Stimulated activated naive CD8-positive, alpha-beta T cell treated with anti-CD3 and anti-CD28 coated beads, Interleukin-15, Interleukin-2, amounts not matched to agents 100 ng/mL and 50 ng/mL, for 24 hours (primary cell): ENCODE measurements around the gene SUSD3.
A peak's percentile ranks its signal among the peaks of the same experiment; 100 is the strongest.

Experiments
- H3K27ac Mint-ChIP-seq: one replicate; pipeline ENCODE4 v1.8.0; 2021; ENCODE audit warnings: mild to moderate bottlenecking, mixed read lengths
- H3K27me3 Mint-ChIP-seq: one replicate; pipeline ENCODE4 v1.8.0; 2021; ENCODE audit warnings: mixed read lengths
- H3K36me3 Mint-ChIP-seq: one replicate; pipeline ENCODE4 v1.8.0; 2021; ENCODE audit warnings: low read depth, mixed read lengths
- H3K4me1 Mint-ChIP-seq: one replicate; pipeline ENCODE4 v1.8.0; 2021; ENCODE audit warnings: low read depth, mixed read lengths
- H3K4me3 Mint-ChIP-seq: one replicate; pipeline ENCODE4 v1.8.0; 2021; ENCODE audit warnings: mild to moderate bottlenecking, mixed read lengths
- H3K9me3 Mint-ChIP-seq: one replicate; pipeline ENCODE4 v1.8.0; 2021; ENCODE audit warnings: mixed read lengths

The SUSD3 gene

GRCh38 chr9:93054758-93055704 is 3.5 kb upstream of the SUSD3 start:
- H3K4me1 Mint-ChIP-seq: peaks cover 37% of the 10 kb centered on the region

DNA sequence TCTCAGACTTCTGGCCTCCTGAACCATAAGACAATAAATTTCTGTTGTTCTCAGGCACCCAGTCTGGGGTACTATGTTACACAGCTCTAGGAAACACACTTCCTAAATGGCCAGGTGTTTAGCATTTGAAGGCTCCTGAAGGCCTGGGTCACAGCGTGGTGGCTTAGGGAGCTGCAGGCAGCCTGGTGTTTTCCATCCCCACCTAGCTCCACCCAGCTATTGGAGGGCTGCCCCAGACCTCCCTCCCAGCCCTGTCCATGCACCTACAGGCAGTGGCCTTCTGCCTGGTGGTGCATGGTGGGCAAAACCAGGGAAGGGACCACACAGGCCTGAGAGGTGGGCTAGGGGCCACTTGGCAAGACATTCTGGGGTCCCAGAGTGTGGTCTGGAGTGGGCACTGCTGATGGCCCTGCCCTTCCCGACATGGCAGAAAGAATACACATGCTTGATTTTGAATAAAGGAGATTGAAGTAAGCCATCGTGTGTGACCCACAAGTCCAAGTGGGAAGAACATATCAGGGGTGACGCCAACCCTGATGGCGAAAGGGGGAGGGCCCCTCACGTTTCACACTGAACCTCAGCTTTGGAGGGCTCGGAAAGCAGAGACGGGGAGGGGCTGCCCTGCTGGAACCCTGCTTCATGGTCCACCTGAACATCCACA is 1.3 kb upstream of the SUSD3 start:
- no peaks in the 10 kb centered on the region for H3K9me3 Mint-ChIP-seq
- no peaks in the 10 kb centered on the region for H3K27me3 Mint-ChIP-seq
- peaks cover 58% of the 10 kb centered on the region for H3K4me1 Mint-ChIP-seq
- peak overlapping the region; percentile 45 for H3K27ac Mint-ChIP-seq
- H3K36me3 Mint-ChIP-seq: no peaks in the 10 kb centered on the region
- H3K4me3 Mint-ChIP-seq: no peak overlapping the region

More at GRCh38 chr9:93054758-93055704, 3.5 kb upstream of the SUSD3 start:
- Mint-ChIP-seq H3K27ac (no peak overlapping the region), H3K27me3 (no peaks in the 10 kb centered on the region), H3K4me3 (no peak overlapping the region), H3K9me3 (no peaks in the 10 kb centered on the region), H3K36me3 (no peaks in the 10 kb centered on the region)

GRCh38 chr9:93057703-93058354 is 672 bp upstream of the SUSD3 start:
- Mint-ChIP-seq H3K9me3 (no peaks in the 10 kb centered on the region), H3K36me3 (no peaks in the 10 kb centered on the region), H3K27ac (peak overlapping the region; percentile 45), H3K4me3 (peak overlapping the region; percentile 51), H3K4me1 (peaks cover 65% of the 10 kb centered on the region), H3K27me3 (no peaks in the 10 kb centered on the region)

- Mint-ChIP-seq H3K4me3 (peak overlapping the region; percentile 89), H3K4me1 (peaks cover 67% of the 10 kb centered on the region), H3K27me3 (no peaks in the 10 kb centered on the region), H3K9me3 (no peaks in the 10 kb centered on the region), H3K27ac (peak overlapping the region; percentile 91), H3K36me3 (no peaks in the 10 kb centered on the region)
Observed at GRCh38 chr9:93059011-93059714, 662 bp downstream of the SUSD3 start.

DNA sequence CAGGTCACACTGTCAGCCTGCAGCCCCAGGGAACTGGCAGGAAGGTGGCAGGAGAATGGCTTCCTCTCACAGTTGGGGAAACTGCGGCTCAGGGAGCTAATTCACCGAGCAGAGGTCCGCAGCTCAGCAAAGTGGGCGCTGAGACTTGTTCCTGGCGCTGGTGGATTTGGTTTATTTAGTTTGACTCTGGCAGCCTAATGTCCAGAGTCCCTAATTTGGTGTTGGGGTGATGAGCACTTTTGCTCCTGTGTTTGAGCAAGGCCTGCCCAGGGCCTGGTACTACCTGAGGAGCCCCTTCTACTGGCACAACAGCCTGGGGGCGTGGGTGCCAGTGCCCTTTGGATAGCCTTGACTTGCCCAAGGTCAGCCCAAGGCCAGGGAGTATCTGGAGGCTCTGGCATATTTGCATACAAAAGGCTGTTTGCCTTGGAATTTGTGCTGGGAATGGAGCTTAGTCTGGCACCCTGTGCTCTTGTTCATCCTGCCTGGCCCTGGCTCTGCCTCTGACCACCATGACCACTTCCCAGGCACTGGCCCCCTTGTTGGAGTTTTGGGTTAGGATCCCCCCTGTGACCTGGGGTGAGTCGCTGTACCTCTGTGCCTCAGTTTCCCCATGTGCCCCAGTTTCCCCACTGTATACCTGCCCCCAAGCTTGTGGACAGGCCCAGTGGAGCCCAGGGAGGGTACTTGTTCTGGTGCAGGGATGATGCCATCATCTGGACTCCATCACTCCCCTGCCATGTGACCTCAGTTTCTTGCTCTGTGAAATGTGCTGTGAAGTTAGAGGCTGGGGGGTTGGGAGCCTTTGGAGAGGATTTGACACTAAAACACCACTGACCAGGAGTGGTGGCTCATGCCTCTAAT is 1.4 kb downstream of the SUSD3 start:
- peak overlapping the region; percentile 89 for H3K4me3 Mint-ChIP-seq
- H3K4me1 Mint-ChIP-seq: peaks cover 70% of the 10 kb centered on the region
- H3K27me3 Mint-ChIP-seq: no peaks in the 10 kb centered on the region
- no peaks in the 10 kb centered on the region for H3K9me3 Mint-ChIP-seq
- H3K27ac Mint-ChIP-seq: peak overlapping the region; percentile 91
- H3K36me3 Mint-ChIP-seq: peaks cover 6% of the 10 kb centered on the region

GRCh38 chr9:93060746-93061259 is 2.3 kb downstream of the SUSD3 start:
- H3K36me3 Mint-ChIP-seq: peaks cover 9% of the 10 kb centered on the region
- H3K4me1 Mint-ChIP-seq: peaks cover 73% of the 10 kb centered on the region
- no peaks in the 10 kb centered on the region for H3K27me3 Mint-ChIP-seq
- peak overlapping the region; percentile 89 for H3K4me3 Mint-ChIP-seq
- no peaks in the 10 kb centered on the region for H3K9me3 Mint-ChIP-seq
- H3K27ac Mint-ChIP-seq: peak overlapping the region; percentile 91

DNA sequence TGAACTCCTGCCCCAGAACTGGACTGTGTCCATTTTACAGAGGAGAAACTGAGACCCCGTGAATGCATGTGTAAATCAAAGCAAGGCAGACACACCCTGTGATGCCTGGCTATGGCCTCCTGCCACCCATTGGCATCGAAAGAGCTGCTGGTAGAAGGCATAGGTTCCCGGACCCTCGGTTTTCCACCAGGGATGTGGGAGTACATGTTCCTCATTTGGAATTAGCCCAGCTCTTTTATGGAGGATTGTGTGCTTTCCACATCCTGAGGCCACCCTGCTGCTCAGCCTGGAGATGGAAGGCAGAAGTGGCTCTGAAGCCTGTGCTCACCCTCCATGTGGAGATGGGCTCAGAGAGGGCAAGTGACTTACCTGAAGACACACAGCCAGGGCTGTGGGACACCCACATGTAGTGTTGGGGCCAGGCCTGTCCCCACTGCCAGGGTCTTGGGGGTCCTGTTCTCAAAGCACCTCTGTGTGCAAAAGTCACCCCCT is 2.8 kb downstream of the SUSD3 start:
- H3K4me1 Mint-ChIP-seq: peaks cover 78% of the 10 kb centered on the region
- no peaks in the 10 kb centered on the region for H3K27me3 Mint-ChIP-seq
- no peaks in the 10 kb centered on the region for H3K9me3 Mint-ChIP-seq
- H3K36me3 Mint-ChIP-seq: peaks cover 9% of the 10 kb centered on the region
- H3K4me3 Mint-ChIP-seq: peak overlapping the region; percentile 89
- H3K27ac Mint-ChIP-seq: peak overlapping the region; percentile 91

DNA sequence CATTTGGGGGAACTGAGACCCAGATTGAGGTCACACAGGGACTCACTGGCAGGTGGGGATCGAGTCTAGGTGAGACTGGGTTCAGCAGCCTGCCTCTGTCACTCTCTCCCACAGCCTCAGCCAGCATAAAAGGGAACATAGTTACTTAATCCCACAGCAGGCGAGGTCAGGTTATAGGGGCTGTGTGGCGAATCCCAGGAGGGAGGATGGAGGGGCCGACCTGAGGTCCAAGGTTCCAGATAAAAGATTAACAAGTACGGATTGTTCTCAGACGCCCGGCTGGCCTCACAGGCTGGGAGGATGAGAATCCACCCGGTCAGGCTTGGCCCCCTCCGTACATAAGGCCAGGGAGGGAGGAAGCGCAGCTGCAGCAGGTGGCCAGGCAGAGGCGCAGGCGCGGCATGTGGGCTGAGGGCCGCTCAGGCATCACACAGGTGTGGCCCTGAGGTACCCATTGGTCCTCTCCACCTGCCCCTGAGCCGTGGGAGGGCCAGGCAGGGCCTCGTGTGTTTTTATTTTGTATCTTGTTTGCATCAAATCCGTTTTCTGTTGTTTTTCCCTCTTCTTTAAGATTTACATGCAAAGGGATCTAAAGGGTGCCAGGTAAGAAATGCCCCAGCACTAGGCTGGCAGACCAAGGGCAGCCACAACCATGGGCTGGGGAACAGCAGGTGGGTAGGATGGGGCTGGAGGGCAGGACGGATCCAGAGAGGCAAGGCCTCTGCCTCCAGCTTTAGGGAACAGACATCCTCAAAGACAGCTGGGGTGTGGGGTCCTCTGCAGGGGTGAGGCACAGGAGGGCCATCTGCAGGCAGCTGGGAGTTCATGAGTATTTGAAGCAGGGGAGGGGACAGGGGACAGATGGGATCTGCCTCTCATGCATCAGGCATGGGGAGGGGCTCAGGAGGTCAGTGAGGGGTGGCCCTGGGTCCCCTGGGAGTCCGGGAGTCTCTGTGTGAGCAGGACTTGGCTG is 3.6 kb downstream of the SUSD3 start:
- no peaks in the 10 kb centered on the region for H3K27me3 Mint-ChIP-seq
- peak overlapping the region; percentile 91 for H3K27ac Mint-ChIP-seq
- peaks cover 9% of the 10 kb centered on the region for H3K36me3 Mint-ChIP-seq
- H3K9me3 Mint-ChIP-seq: no peaks in the 10 kb centered on the region
- peaks cover 84% of the 10 kb centered on the region for H3K4me1 Mint-ChIP-seq
- H3K4me3 Mint-ChIP-seq: peak overlapping the region; percentile 89

DNA sequence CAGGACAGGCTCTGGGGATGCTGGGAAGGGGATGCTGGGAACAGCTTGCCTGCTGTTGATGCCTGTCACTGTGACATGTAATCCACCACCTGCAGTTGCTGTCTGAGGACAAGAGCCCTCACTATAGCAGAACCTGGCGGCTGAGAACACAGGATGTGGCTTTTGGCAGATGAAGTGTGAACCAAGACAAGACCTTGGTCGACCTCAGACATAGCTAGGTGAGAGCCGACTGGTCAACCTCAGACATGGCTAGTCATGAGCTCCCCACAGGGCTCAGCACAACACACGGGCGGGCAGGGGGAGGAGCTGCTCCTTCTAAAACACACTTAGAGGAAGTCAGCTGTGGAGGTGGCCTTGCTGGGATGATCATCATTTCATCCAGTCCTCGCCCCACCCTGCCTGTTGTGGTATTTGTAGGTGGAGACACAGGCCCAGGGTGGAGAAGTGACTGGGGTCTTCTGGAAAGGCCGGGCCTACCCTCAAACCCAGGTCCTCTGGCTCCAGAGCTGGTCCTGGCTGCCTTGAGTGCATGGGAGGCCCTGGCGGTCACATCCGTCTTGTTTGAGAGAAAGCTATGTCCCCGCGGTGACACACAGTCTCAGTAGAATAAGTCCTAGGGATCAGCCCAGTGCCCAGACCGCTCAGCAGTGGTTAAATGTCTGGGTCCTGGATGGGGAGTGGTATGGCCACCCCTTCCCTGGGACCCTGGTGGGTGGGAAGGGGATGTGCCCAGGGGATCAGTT is 6.1 kb downstream of the SUSD3 start:
- Mint-ChIP-seq H3K27ac (peak overlapping the region; percentile 96), H3K4me3 (peak overlapping the region; percentile 82), H3K4me1 (peaks cover 97% of the 10 kb centered on the region), H3K9me3 (no peaks in the 10 kb centered on the region), H3K27me3 (no peaks in the 10 kb centered on the region), H3K36me3 (peaks cover 19% of the 10 kb centered on the region)

DNA sequence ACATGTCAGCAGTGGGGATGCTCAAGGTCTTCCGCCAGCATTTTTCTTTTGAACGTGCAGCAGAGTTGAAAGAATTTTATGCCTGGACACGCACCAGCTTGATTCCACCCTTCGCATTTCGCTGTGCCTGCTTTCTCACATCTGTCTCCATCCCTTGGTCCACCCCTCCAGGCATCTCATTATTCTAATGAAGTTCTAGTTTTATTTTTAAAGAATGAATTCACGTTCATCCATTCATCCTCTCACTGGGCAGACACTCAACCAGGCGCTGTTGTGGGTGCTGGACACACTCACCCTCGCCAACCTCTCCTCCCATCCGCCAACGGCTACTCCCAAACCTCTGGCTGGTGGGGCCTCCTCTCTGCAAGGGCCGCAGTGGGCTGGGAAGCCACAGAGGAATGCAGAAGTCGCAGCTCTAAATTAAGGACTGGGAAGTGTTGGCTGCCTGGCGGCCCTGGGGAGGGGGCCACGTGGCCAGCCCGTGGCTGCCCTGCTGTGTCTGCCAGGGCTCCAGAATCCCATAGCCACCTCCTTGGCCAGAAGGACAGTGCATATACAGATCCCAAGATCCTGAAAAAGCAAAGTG is 6.7 kb downstream of the SUSD3 start:
- Mint-ChIP-seq H3K4me1 (peaks cover 90% of the 10 kb centered on the region), H3K36me3 (peaks cover 19% of the 10 kb centered on the region), H3K4me3 (peak overlapping the region; percentile 82), H3K27me3 (no peaks in the 10 kb centered on the region), H3K27ac (peak overlapping the region; percentile 96), H3K9me3 (no peaks in the 10 kb centered on the region)

- no peak overlapping the region for H3K4me3 Mint-ChIP-seq
- peaks cover 81% of the 10 kb centered on the region for H3K4me1 Mint-ChIP-seq
- H3K9me3 Mint-ChIP-seq: no peaks in the 10 kb centered on the region
- no peaks in the 10 kb centered on the region for H3K27me3 Mint-ChIP-seq
- peak overlapping the region; percentile 78 for H3K27ac Mint-ChIP-seq
- H3K36me3 Mint-ChIP-seq: peaks cover 29% of the 10 kb centered on the region
Observed at GRCh38 chr9:93066978-93067603, 8.6 kb downstream of the SUSD3 start.
